ENCODE data around the gene GRPEL1. TPM values are rescaled to one million over a fixed set of nuclear protein-coding genes. Genes with fewer than 3 reads are reported as not detected.
"Not testable (repeated sequence)": the region's sequence is repeated elsewhere in the genome, so short reads cannot be mapped to it uniquely, and the experiment has no call there.

GRPEL1 gene
- total RNA-seq, 4 donors from 2014 or later = 17.0 to 34.2 (median 27.5) TPM

DNA sequence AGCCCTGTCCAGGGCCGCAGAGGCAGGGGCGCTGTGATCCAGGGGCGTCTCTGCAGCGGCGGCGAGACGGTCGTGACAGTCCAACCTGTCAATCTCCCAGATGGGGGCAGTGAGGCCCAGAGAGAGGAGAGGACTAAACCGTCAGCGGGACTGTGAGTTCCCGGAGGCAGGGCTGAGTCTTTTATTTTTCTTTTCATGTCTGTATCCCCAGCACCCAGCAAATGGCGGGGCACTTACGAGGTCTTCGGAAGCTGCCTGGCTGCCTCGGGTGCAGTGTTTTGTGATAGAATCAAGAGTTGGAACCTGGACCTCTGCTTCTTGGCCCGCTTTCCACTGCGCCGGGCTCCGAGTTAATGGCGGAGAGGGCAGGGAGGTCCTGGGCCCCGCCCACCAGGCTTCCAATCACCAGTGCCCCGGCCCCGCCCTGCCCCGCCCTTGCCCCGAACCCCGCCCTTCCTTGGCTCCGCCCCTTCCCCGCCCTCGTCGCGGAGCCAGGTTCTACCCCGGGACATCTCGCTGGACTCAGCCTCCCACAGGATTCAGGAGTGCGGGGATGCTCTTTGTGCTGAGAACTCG, 35.3 kb upstream of the GRPEL1 start:
- TF ChIP-seq POLR2A (IDR thresholded peaks at IDR 0.05; ENCODE audit: low read depth) (no peak), POLR2AphosphoS5 (IDR thresholded peaks at IDR 0.05) (peak; percentile 43 to 89), EP300 (IDR thresholded peaks at IDR 0.05) (no peak)
- TF ChIP-seq, protein P1, sequence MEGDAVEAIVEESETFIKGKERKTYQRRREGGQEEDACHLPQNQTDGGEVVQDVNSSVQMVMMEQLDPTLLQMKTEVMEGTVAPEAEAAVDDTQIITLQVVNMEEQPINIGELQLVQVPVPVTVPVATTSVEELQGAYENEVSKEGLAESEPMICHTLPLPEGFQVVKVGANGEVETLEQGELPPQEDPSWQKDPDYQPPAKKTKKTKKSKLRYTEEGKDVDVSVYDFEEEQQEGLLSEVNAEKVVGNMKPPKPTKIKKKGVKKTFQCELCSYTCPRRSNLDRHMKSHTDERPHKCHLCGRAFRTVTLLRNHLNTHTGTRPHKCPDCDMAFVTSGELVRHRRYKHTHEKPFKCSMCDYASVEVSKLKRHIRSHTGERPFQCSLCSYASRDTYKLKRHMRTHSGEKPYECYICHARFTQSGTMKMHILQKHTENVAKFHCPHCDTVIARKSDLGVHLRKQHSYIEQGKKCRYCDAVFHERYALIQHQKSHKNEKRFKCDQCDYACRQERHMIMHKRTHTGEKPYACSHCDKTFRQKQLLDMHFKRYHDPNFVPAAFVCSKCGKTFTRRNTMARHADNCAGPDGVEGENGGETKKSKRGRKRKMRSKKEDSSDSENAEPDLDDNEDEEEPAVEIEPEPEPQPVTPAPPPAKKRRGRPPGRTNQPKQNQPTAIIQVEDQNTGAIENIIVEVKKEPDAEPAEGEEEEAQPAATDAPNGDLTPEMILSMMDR (IDR thresholded peaks at IDR 0.05) = no peak
- 28% methylated on average over 13 of the region's 35 CpGs for WGBS
- intact Hi-C loops (cut with DNase I) = no loop called here
- no peaks in the 10 kb centered on the region for H3K9me3 ChIP-seq
- no peaks in the 10 kb centered on the region for H3K36me3 ChIP-seq
- H3K27me3 ChIP-seq = no peaks in the 10 kb centered on the region
- DNase-seq (ENCODE audit: extremely low spot score) = peak; percentile 98
- H3K4me3 ChIP-seq = peak overlapping the region; percentile 58 to 73 (median 62)
- H3K27ac ChIP-seq (replicated peaks in 1 of 4) = peak overlapping the region; percentile 74 to 86 (median 78)
- H3K4me1 ChIP-seq = peaks cover 21 to 33% (median 31%) of the 10 kb centered on the region in 4 donors

- DNase-seq (ENCODE audit: extremely low spot score); H3K27me3 ChIP-seq; H3K36me3 ChIP-seq; intact Hi-C loops (cut with DNase I); H3K9me3 ChIP-seq: not testable (repeated sequence)
- H3K27ac ChIP-seq (replicated peaks in 1 of 4) = peak overlapping the region; percentile 74 to 86 (median 78)
- peaks cover 21 to 33% (median 31%) of the 10 kb centered on the region in 4 donors for H3K4me1 ChIP-seq
- WGBS = 79% methylated on average over 12 of the region's 12 CpGs
- H3K4me3 ChIP-seq = peak overlapping the region; percentile 58 to 73 (median 62)
Measured at GRCh38 chr4:7102516-7102909, 34.6 kb upstream of the GRPEL1 start.

GRCh38 chr4:7101692-7102515, 34.0 kb upstream of the GRPEL1 start:
- Histone ChIP-seq H3K27ac (replicated peaks in 1 of 4) (peak overlapping the region; percentile 74 to 86 (median 78)), H3K4me3 (peak overlapping the region; percentile 58 to 73 (median 62)), H3K9me3 (no peaks in the 10 kb centered on the region), H3K27me3 (no peaks in the 10 kb centered on the region), H3K4me1 (peaks cover 21 to 33% (median 31%) of the 10 kb centered on the region in 4 donors), H3K36me3 (no peaks in the 10 kb centered on the region)
- intact Hi-C loops (cut with DNase I) = no loop called here
- no peak for DNase-seq (ENCODE audit: extremely low spot score)
- 24% methylated on average over 19 of the region's 24 CpGs for WGBS
- TF ChIP-seq POLR2AphosphoS5 (IDR thresholded peaks at IDR 0.05) = peak in 1 of 2 donors; percentile 41
- TF ChIP-seq, protein P1 (IDR thresholded peaks at IDR 0.05) = peak; percentile 52 to 84 (median 60)
- TF ChIP-seq POLR2A (IDR thresholded peaks at IDR 0.05; ENCODE audit: low read depth) = no peak

DNA sequence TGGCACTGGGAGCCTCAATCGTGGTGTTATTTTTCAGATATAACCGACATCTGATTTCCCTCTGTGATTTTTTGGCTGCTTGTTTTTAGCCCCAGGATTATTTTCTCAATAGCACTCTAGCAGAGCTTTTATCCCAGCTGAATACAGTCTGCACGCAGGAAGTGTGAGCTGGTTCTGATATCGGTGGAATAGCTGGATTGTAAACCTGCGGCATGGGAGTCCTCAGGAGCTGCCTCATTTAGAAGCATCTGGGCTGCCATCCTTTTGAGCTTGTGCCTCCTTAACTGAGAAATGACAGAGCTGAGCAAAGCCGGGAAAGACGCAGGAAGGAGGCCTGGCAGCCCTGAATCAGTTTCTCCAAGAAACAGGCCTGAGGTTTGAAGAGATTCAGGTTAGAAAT, 28.4 kb upstream of the GRPEL1 start:
- Histone ChIP-seq H3K9me3 (no peaks in the 10 kb centered on the region), H3K4me1 (peaks cover 0 to 2% (median under 1%) of the 10 kb centered on the region in 4 donors), H3K27ac (replicated peaks in 1 of 4) (no peak overlapping the region), H3K27me3 (no peaks in the 10 kb centered on the region), H3K4me3 (no peak overlapping the region), H3K36me3 (no peaks in the 10 kb centered on the region)
- intact Hi-C loops (cut with DNase I) = no loop called here
- WGBS = 83% methylated on average over 7 of the region's 7 CpGs
- no peak for DNase-seq (ENCODE audit: extremely low spot score)
- TF ChIP-seq POLR2AphosphoS5 (IDR thresholded peaks at IDR 0.05) = no peak
- TF ChIP-seq POLR2A (IDR thresholded peaks at IDR 0.05; ENCODE audit: low read depth) = no peak
- TF ChIP-seq, protein P1 (IDR thresholded peaks at IDR 0.05) = no peak
- TF ChIP-seq EP300 (IDR thresholded peaks at IDR 0.05) = no peak

DNA sequence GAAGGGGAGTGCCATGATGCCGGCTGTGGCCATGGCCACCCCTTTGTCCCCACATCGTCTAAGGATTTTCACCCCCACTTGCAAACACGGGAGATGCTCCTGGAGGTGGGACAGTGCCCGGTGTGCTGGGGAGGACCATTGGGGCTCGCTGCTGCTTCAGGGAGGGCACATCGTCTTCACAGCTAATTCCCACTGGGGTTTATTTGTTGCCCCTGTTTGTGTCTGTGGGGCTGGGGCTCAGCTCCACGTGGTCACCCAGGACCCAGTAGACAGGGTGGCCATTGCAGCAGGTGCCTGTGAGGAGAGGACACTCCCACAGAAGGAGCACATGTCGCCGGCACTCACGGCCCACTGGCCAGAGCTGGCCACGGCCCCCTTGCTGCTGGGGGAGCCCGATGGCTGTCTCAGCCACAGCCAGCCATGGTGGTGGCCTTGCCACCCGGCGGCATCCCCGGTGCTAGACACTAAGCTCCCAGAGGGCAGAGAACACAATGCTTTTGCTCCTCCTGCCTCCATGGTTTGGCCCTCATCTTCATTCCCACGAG, 27.8 kb upstream of the GRPEL1 start:
- Histone ChIP-seq H3K4me3 (no peak overlapping the region), H3K9me3 (no peaks in the 10 kb centered on the region), H3K27ac (replicated peaks in 1 of 4) (no peak overlapping the region), H3K36me3 (no peaks in the 10 kb centered on the region), H3K27me3 (no peaks in the 10 kb centered on the region), H3K4me1 (no peaks in the 10 kb centered on the region)
- TF ChIP-seq, protein P1 (IDR thresholded peaks at IDR 0.05) = no peak
- TF ChIP-seq POLR2A (IDR thresholded peaks at IDR 0.05; ENCODE audit: low read depth) (no peak), POLR2AphosphoS5 (IDR thresholded peaks at IDR 0.05) (no peak), EP300 (IDR thresholded peaks at IDR 0.05) (no peak)
- intact Hi-C loops (cut with DNase I) = no loop called here
- 83% methylated on average over 11 of the region's 16 CpGs for WGBS
- no peak for DNase-seq (ENCODE audit: extremely low spot score)
